Peyer's patch (tissue), 4 donors: Measurements from ENCODE around the gene FNDC3B.

Source experiments
- CTCF ChIP-seq, 6 experiments: fragments of 450-650 bp in 4 of 6; fragments of 200-600 bp in 2 of 6; sonication (generic) in 1 of 6; IDR thresholded peaks; one replicate each; pipeline ENCODE4 v1.5.1; 2017 to 2019; ENCODE audit warnings: antibody characterized with exemption in 6 of 6, mild to moderate bottlenecking in 3 of 6, moderate library complexity in 1 of 6
- POLR2A ChIP-seq, 2 donors: fragments of 450-650 bp; IDR thresholded peaks; one replicate each; pipeline ENCODE4 v1.5.1; 2017; ENCODE audit warnings: antibody characterized with exemption in 2 of 2, mild to moderate bottlenecking in 2 of 2, moderate library complexity in 2 of 2

- TF ChIP-seq CTCF (IDR thresholded peaks at IDR 0.05) (no peak), POLR2A (IDR thresholded peaks at IDR 0.05) (no peak)
Measured at GRCh38 chr3:172334671-172335207, 295.4 kb downstream of the FNDC3B start.
